ENCODE measurements around the gene ZFAND6.

Gene ZFAND6

GRCh38 chr15:80114114-80114513 is 54.6 kb downstream of the ZFAND6 start:
- no peaks in the 10 kb centered on the region for H3K27me3 ChIP-seq (ENCODE audit: insufficient read depth, low read depth)
- no peaks in the 10 kb centered on the region for H3K36me3 ChIP-seq (ENCODE audit: insufficient read depth)
- H4K20me1 ChIP-seq (ENCODE audit: insufficient read depth) = no peaks in the 10 kb centered on the region
- no peaks in the 10 kb centered on the region for H3K79me2 ChIP-seq (ENCODE audit: insufficient read depth, low read depth)
- H3K9ac ChIP-seq = no peak overlapping the region
- H3K4me2 ChIP-seq = no peak overlapping the region
- H3K27ac ChIP-seq = no peak overlapping the region
- no peaks in the 10 kb centered on the region for H3K4me1 ChIP-seq (ENCODE audit: low read depth, poor library complexity, severe bottlenecking)
- TF ChIP-seq CTCF (conservative IDR thresholded peaks at IDR 0.05; ENCODE audit: low read depth, low read length) = no peak
- H3K4me3 ChIP-seq (IDR thresholded peaks at IDR 0.05; ENCODE audit: insufficient read depth, low read depth, low read length) = no peak overlapping the region
- H2AFZ ChIP-seq (ENCODE audit: low read depth) = no peak overlapping the region

- Histone ChIP-seq H3K36me3 (ENCODE audit: insufficient read depth) (no peaks in the 10 kb centered on the region), H4K20me1 (ENCODE audit: insufficient read depth) (no peaks in the 10 kb centered on the region), H3K4me3 (IDR thresholded peaks at IDR 0.05; ENCODE audit: insufficient read depth, low read depth, low read length) (no peak overlapping the region), H2AFZ (ENCODE audit: low read depth) (no peak overlapping the region), H3K4me2 (no peak overlapping the region), H3K79me2 (ENCODE audit: insufficient read depth, low read depth) (no peaks in the 10 kb centered on the region), H3K9ac (no peak overlapping the region), H3K27me3 (ENCODE audit: insufficient read depth, low read depth) (no peaks in the 10 kb centered on the region), H3K27ac (no peak overlapping the region), H3K4me1 (ENCODE audit: low read depth, poor library complexity, severe bottlenecking) (no peaks in the 10 kb centered on the region)
- TF ChIP-seq CTCF (conservative IDR thresholded peaks at IDR 0.05; ENCODE audit: low read depth, low read length) = no peak
Measured at GRCh38 chr15:80115021-80115420, 55.5 kb downstream of the ZFAND6 start.

- no peak overlapping the region for H3K9ac ChIP-seq
- H3K4me3 ChIP-seq (IDR thresholded peaks at IDR 0.05; ENCODE audit: insufficient read depth, low read depth, low read length) = no peak overlapping the region
- no peak overlapping the region for H3K27ac ChIP-seq
- H3K79me2 ChIP-seq (ENCODE audit: insufficient read depth, low read depth) = no peaks in the 10 kb centered on the region
- no peak overlapping the region for H3K4me2 ChIP-seq
- no peaks in the 10 kb centered on the region for H3K4me1 ChIP-seq (ENCODE audit: low read depth, poor library complexity, severe bottlenecking)
- H3K36me3 ChIP-seq (ENCODE audit: insufficient read depth) = no peaks in the 10 kb centered on the region
- no peaks in the 10 kb centered on the region for H3K27me3 ChIP-seq (ENCODE audit: insufficient read depth, low read depth)
- no peak for TF ChIP-seq CTCF (conservative IDR thresholded peaks at IDR 0.05; ENCODE audit: low read depth, low read length)
- no peak overlapping the region for H2AFZ ChIP-seq (ENCODE audit: low read depth)
- no peaks in the 10 kb centered on the region for H4K20me1 ChIP-seq (ENCODE audit: insufficient read depth)
Measured at GRCh38 chr15:80118956-80119355, 59.5 kb downstream of the ZFAND6 start.

GRCh38 chr15:80120636-80121035 is 61.2 kb downstream of the ZFAND6 start:
- Histone ChIP-seq H3K4me3 (IDR thresholded peaks at IDR 0.05; ENCODE audit: insufficient read depth, low read depth, low read length) (no peak overlapping the region), H3K27me3 (ENCODE audit: insufficient read depth, low read depth) (no peaks in the 10 kb centered on the region), H4K20me1 (ENCODE audit: insufficient read depth) (no peaks in the 10 kb centered on the region), H3K4me2 (no peak overlapping the region), H2AFZ (ENCODE audit: low read depth) (no peak overlapping the region), H3K36me3 (ENCODE audit: insufficient read depth) (no peaks in the 10 kb centered on the region), H3K4me1 (ENCODE audit: low read depth, poor library complexity, severe bottlenecking) (no peaks in the 10 kb centered on the region), H3K27ac (no peak overlapping the region), H3K79me2 (ENCODE audit: insufficient read depth, low read depth) (no peaks in the 10 kb centered on the region), H3K9ac (no peak overlapping the region)
- TF ChIP-seq CTCF (conservative IDR thresholded peaks at IDR 0.05; ENCODE audit: low read depth, low read length) = no peak

GRCh38 chr15:80121546-80121945 is 62.1 kb downstream of the ZFAND6 start:
- H3K36me3 ChIP-seq (ENCODE audit: insufficient read depth) = no peaks in the 10 kb centered on the region
- H3K9ac ChIP-seq = no peak overlapping the region
- no peak overlapping the region for H3K27ac ChIP-seq
- no peak overlapping the region for H3K4me3 ChIP-seq (IDR thresholded peaks at IDR 0.05; ENCODE audit: insufficient read depth, low read depth, low read length)
- no peaks in the 10 kb centered on the region for H3K27me3 ChIP-seq (ENCODE audit: insufficient read depth, low read depth)
- no peak overlapping the region for H3K4me2 ChIP-seq
- H2AFZ ChIP-seq (ENCODE audit: low read depth) = no peak overlapping the region
- no peaks in the 10 kb centered on the region for H3K4me1 ChIP-seq (ENCODE audit: low read depth, poor library complexity, severe bottlenecking)
- no peaks in the 10 kb centered on the region for H4K20me1 ChIP-seq (ENCODE audit: insufficient read depth)
- TF ChIP-seq CTCF (conservative IDR thresholded peaks at IDR 0.05; ENCODE audit: low read depth, low read length) = no peak
- no peaks in the 10 kb centered on the region for H3K79me2 ChIP-seq (ENCODE audit: insufficient read depth, low read depth)

All from KMS-11 (cell line).